ENCODE measurements around the gene RBPJ. TPM values are rescaled to one million over a fixed set of nuclear protein-coding genes. Genes with fewer than 3 reads are reported as not detected.

The RBPJ gene
- total and polyA plus RNA-seq, 7 donors: 10.6 to 44.4 (median 28.8) TPM

GRCh38 chr4:26425953-26426352 is 105.1 kb downstream of the RBPJ start:
- no peaks in the 10 kb centered on the region for H3K9me3 ChIP-seq
- no peak for TF ChIP-seq CTCF (IDR thresholded peaks at IDR 0.05)
- H3K4me1 ChIP-seq: peaks cover 13% of the 10 kb centered on the region
- WGBS, 3 donors: 70 to 80% (median 70%) methylated on average over 1 of the region's 1 CpG
- DNase-seq (no peak), ATAC-seq (no peak)
- no peak overlapping the region for H3K4me3 ChIP-seq
- H3K36me3 ChIP-seq (ENCODE audit: insufficient read depth in 1 of 2, low read depth in 1 of 2): peaks cover 3 to 65% of the 10 kb centered on the region in 2 donors
- intact Hi-C loops (cut with DNase I): no loop called here
- H3K27me3 ChIP-seq (ENCODE audit: insufficient read depth in 3 of 3, low read length in 2 of 3): no peaks in the 10 kb centered on the region
- no peak overlapping the region for H3K27ac ChIP-seq

GRCh38 chr4:26426892-26427291 is 106.1 kb downstream of the RBPJ start:
- H3K36me3 ChIP-seq (ENCODE audit: insufficient read depth in 1 of 2, low read depth in 1 of 2): peaks cover 3 to 68% of the 10 kb centered on the region in 2 donors
- WGBS, 3 donors: 30 to 54% (median 41%) methylated on average over 4 of the region's 4 CpGs
- intact Hi-C loops (cut with DNase I): no loop called here

GRCh38 chr4:26429910-26430309 is 109.1 kb downstream of the RBPJ start:
- no peaks in the 10 kb centered on the region for H3K27me3 ChIP-seq (ENCODE audit: insufficient read depth in 3 of 3, low read length in 2 of 3)
- H3K9me3 ChIP-seq: no peaks in the 10 kb centered on the region
- H3K4me3 ChIP-seq: no peak overlapping the region
- DNase-seq (no peak), ATAC-seq (no peak)
- 84 to 86% (median 84%) methylated on average over 4 of the region's 4 CpGs for WGBS, 3 donors
- intact Hi-C loops (cut with DNase I): no loop called here
- TF ChIP-seq CTCF (IDR thresholded peaks at IDR 0.05): no peak
- H3K4me1 ChIP-seq: peaks cover 9% of the 10 kb centered on the region
- H3K36me3 ChIP-seq (ENCODE audit: insufficient read depth in 1 of 2, low read depth in 1 of 2): peaks cover 3 to 66% of the 10 kb centered on the region in 2 donors
- H3K27ac ChIP-seq: no peak overlapping the region

More at GRCh38 chr4:26426892-26427291, 106.1 kb downstream of the RBPJ start:
- ATAC-seq: peak; percentile 10 to 68 (median 40)
- Histone ChIP-seq H3K4me3 (no peak overlapping the region), H3K4me1 (peaks cover 9% of the 10 kb centered on the region), H3K27me3 (ENCODE audit: insufficient read depth in 3 of 3, low read length in 2 of 3) (no peaks in the 10 kb centered on the region), H3K9me3 (no peaks in the 10 kb centered on the region), H3K27ac (no peak overlapping the region)
- DNase-seq: no peak
- no peak for TF ChIP-seq CTCF (IDR thresholded peaks at IDR 0.05)

- DNase-seq (no peak), ATAC-seq (no peak)
- WGBS, 3 donors: 59 to 94% (median 61%) methylated on average over 2 of the region's 2 CpGs
- Histone ChIP-seq H3K27ac (no peak overlapping the region), H3K36me3 (ENCODE audit: insufficient read depth in 1 of 2, low read depth in 1 of 2) (peaks cover 3 to 62% of the 10 kb centered on the region in 2 donors), H3K27me3 (ENCODE audit: insufficient read depth in 3 of 3, low read length in 2 of 3) (no peaks in the 10 kb centered on the region), H3K4me3 (no peak overlapping the region), H3K9me3 (no peaks in the 10 kb centered on the region), H3K4me1 (peaks cover 9% of the 10 kb centered on the region)
- no peak for TF ChIP-seq CTCF (IDR thresholded peaks at IDR 0.05)
- intact Hi-C loops (cut with DNase I): no loop called here
Observed at GRCh38 chr4:26431461-26432180, 110.8 kb downstream of the RBPJ start.

GRCh38 chr4:26432419-26432818 is 111.6 kb downstream of the RBPJ start:
- no peak overlapping the region for H3K27ac ChIP-seq

More at GRCh38 chr4:26432419-26432818, 111.6 kb downstream of the RBPJ start:
- Histone ChIP-seq H3K9me3 (no peaks in the 10 kb centered on the region), H3K27me3 (ENCODE audit: insufficient read depth in 3 of 3, low read length in 2 of 3) (no peaks in the 10 kb centered on the region), H3K4me1 (peaks cover 3% of the 10 kb centered on the region), H3K4me3 (no peak overlapping the region), H3K36me3 (ENCODE audit: insufficient read depth in 1 of 2, low read depth in 1 of 2) (peaks cover 3 to 63% of the 10 kb centered on the region in 2 donors)
- intact Hi-C loops (cut with DNase I): no loop called here
- DNase-seq (no peak), ATAC-seq (peak in 2 of 4 donors; percentile 49 to 74)
- no peak for TF ChIP-seq CTCF (IDR thresholded peaks at IDR 0.05)
- WGBS, 3 donors: 24 to 37% (median 31%) methylated on average over 5 of the region's 5 CpGs

All from psoas muscle (tissue), 8 donors.